Neural progenitor cell (in vitro differentiated cells): ENCODE measurements around the gene RSF1. TPM values are rescaled to one million over a fixed set of nuclear protein-coding genes. Genes with fewer than 3 reads are reported as not detected.

Source experiments
- DNase-seq: peaks from one replicate; pipeline ENCODE4 v3.0.0-alpha.2; 2016; ENCODE audit warnings: low spot score
- H2AFZ ChIP-seq: fragments of 200-600 bp; sonication (generic); replicated peaks from 2 replicates; pipeline ENCODE4 v1.6.1; 2016; ENCODE audit warnings: antibody characterized with exemption
- H3F3A ChIP-seq: fragments of 200-600 bp; sonication (generic); 2 replicates; pipeline ENCODE4 v1.6.1; 2016; ENCODE audit warnings: antibody characterized with exemption, low read depth
- H3K27ac ChIP-seq: fragments of 200-600 bp; sonication (generic); 2 replicates; pipeline ENCODE4 v1.5.1; 2016; ENCODE audit warnings: mild to moderate bottlenecking
- H3K27me3 ChIP-seq: fragments of 200-600 bp; sonication (generic); 2 replicates; pipeline ENCODE4 v1.6.1; 2016; ENCODE audit warnings: mild to moderate bottlenecking, moderate library complexity
- H3K36me3 ChIP-seq: fragments of 200-600 bp; sonication (generic); 2 replicates; pipeline ENCODE4 v1.5.1; 2016
- H3K4me1 ChIP-seq: fragments of 200-600 bp; sonication (generic); 2 replicates; pipeline ENCODE4 v1.6.1; 2016; ENCODE audit warnings: mixed run types
- H3K4me2 ChIP-seq: fragments of 200-600 bp; sonication (generic); 2 replicates; pipeline ENCODE4 v1.6.1; 2016
- H3K4me3 ChIP-seq: fragments of 200-600 bp; sonication (generic); 2 replicates; pipeline ENCODE4 v1.5.1; 2016
- H3K79me2 ChIP-seq: fragments of 200-600 bp; sonication (generic); 2 replicates; pipeline ENCODE4 v1.6.1; 2016; ENCODE audit warnings: low read depth
- H3K9ac ChIP-seq: fragments of 200-600 bp; sonication (generic); 2 replicates; pipeline ENCODE4 v1.6.1; 2016
- H3K9me3 ChIP-seq: fragments of 200-600 bp; sonication (generic); 2 replicates; pipeline ENCODE4 v1.5.1; 2016; ENCODE audit warnings: low read depth
- H4K20me1 ChIP-seq: fragments of 200-600 bp; sonication (generic); 2 replicates; pipeline ENCODE4 v1.6.1; 2016; ENCODE audit warnings: low read depth
- H3K27ac Mint-ChIP-seq: 3 replicates; pipeline ENCODE4 v1.8.0; 2021; ENCODE audit warnings: mixed read lengths
- H3K27me3 Mint-ChIP-seq: 2 replicates; pipeline ENCODE4 v1.8.0; 2022; ENCODE audit warnings: low read depth, mild to moderate bottlenecking, inconsistent platforms, moderate library complexity, mixed read lengths; ENCODE audit not compliant: insufficient read depth
- H3K36me3 Mint-ChIP-seq: 3 replicates; pipeline ENCODE4 v1.8.0; 2021; ENCODE audit warnings: mixed read lengths
- H3K4me1 Mint-ChIP-seq: 3 replicates; pipeline ENCODE4 v1.8.0; 2021; ENCODE audit warnings: mixed read lengths
- H3K4me3 Mint-ChIP-seq: 3 replicates; pipeline ENCODE4 v1.8.0; 2021; ENCODE audit warnings: mild to moderate bottlenecking, moderate library complexity, mixed read lengths
- H3K9me3 Mint-ChIP-seq: 3 replicates; pipeline ENCODE4 v1.8.0; 2020; ENCODE audit warnings: mixed read lengths
- CTCF ChIP-seq: fragments of 200-600 bp; sonication (generic); IDR thresholded peaks from 2 replicates; pipeline ENCODE4 v1.5.1; 2017; ENCODE audit warnings: antibody characterized with exemption, mild to moderate bottlenecking
- EZH2 ChIP-seq: fragments of 200-600 bp; sonication (generic); IDR thresholded peaks from 2 replicates; pipeline ENCODE4 v1.6.1; 2017; ENCODE audit warnings: antibody characterized with exemption, mild to moderate bottlenecking, moderate library complexity
- EZH2phosphoT487 ChIP-seq: fragments of 200-600 bp; sonication (generic); IDR thresholded peaks from 2 replicates; pipeline ENCODE4 v1.6.1; 2017; ENCODE audit warnings: antibody characterized with exemption
- total RNA-seq: library from RNA; depleted of rRNA; stranded (reverse); fragments of >200 nt; gene quantifications from 2 replicates; pipeline ENCODE4 v1.2.3, GENCODE V29; 2015; ENCODE audit warnings: low replicate concordance

Gene RSF1
- total RNA-seq, 1 donor from 2014 or later, result 106 TPM

GRCh38 chr11:77732143-77732542, 88.4 kb downstream of the RSF1 start:
- H3K27me3 Mint-ChIP-seq, result no peaks in the 10 kb centered on the region
- no peak overlapping the region for H3K4me3 Mint-ChIP-seq
- Histone ChIP-seq H3K36me3 (peaks cover 10% of the 10 kb centered on the region), H3F3A (no peaks in the 10 kb centered on the region), H3K4me2 (no peak overlapping the region), H3K27me3 (no peaks in the 10 kb centered on the region), H3K79me2 (no peaks in the 10 kb centered on the region), H3K4me3 (no peak overlapping the region), H3K27ac (no peak overlapping the region), H3K9ac (no peak overlapping the region), H4K20me1 (no peaks in the 10 kb centered on the region), H3K9me3 (peaks cover 12% of the 10 kb centered on the region), H2AFZ (no peak overlapping the region), H3K4me1 (no peaks in the 10 kb centered on the region)
- H3K9me3 Mint-ChIP-seq, result peaks cover 18% of the 10 kb centered on the region
- H3K27ac Mint-ChIP-seq, result no peak overlapping the region
- DNase-seq, result no peak
- no peaks in the 10 kb centered on the region for H3K4me1 Mint-ChIP-seq
- no peak for TF ChIP-seq CTCF
- TF ChIP-seq EZH2phosphoT487, result no peak
- no peak for TF ChIP-seq EZH2
- peaks cover 44% of the 10 kb centered on the region for H3K36me3 Mint-ChIP-seq

GRCh38 chr11:77730789-77731188, 89.7 kb downstream of the RSF1 start:
- DNase-seq, result no peak
- peaks cover 18% of the 10 kb centered on the region for H3K9me3 Mint-ChIP-seq
- Histone ChIP-seq H3K36me3 (peaks cover 13% of the 10 kb centered on the region), H3K4me1 (peaks cover 3% of the 10 kb centered on the region), H3K27ac (no peak overlapping the region), H2AFZ (no peak overlapping the region), H3K9me3 (peaks cover 12% of the 10 kb centered on the region), H3K4me2 (no peak overlapping the region), H3F3A (no peaks in the 10 kb centered on the region), H3K79me2 (no peaks in the 10 kb centered on the region), H3K9ac (no peak overlapping the region), H4K20me1 (no peaks in the 10 kb centered on the region), H3K27me3 (no peaks in the 10 kb centered on the region), H3K4me3 (no peak overlapping the region)
- peaks cover 35% of the 10 kb centered on the region for H3K36me3 Mint-ChIP-seq
- H3K27ac Mint-ChIP-seq, result no peak overlapping the region
- no peak for TF ChIP-seq CTCF
- TF ChIP-seq EZH2phosphoT487, result no peak
- TF ChIP-seq EZH2, result no peak
- H3K27me3 Mint-ChIP-seq, result no peaks in the 10 kb centered on the region
- H3K4me1 Mint-ChIP-seq, result no peaks in the 10 kb centered on the region
- H3K4me3 Mint-ChIP-seq, result no peak overlapping the region

- Histone ChIP-seq H3K9ac (no peak overlapping the region), H3K27me3 (no peaks in the 10 kb centered on the region), H4K20me1 (peaks cover 5% of the 10 kb centered on the region), H3K27ac (no peak overlapping the region), H2AFZ (no peak overlapping the region), H3K4me1 (peaks cover 15% of the 10 kb centered on the region), H3F3A (no peaks in the 10 kb centered on the region), H3K79me2 (peaks cover 2% of the 10 kb centered on the region), H3K4me3 (no peak overlapping the region), H3K36me3 (peaks cover 18% of the 10 kb centered on the region), H3K4me2 (no peak overlapping the region), H3K9me3 (peaks cover 12% of the 10 kb centered on the region)
- Mint-ChIP-seq H3K4me1 (peaks cover 4% of the 10 kb centered on the region), H3K9me3 (peaks cover 18% of the 10 kb centered on the region), H3K27ac (no peak overlapping the region), H3K4me3 (no peak overlapping the region), H3K36me3 (peaks cover 36% of the 10 kb centered on the region), H3K27me3 (no peaks in the 10 kb centered on the region)
- no peak for DNase-seq
- TF ChIP-seq EZH2phosphoT487 (no peak), EZH2 (no peak), CTCF (no peak)
Observed at GRCh38 chr11:77729063-77729462, 91.5 kb downstream of the RSF1 start.
